Activated CD4-positive, CD25-positive, alpha-beta regulatory T cell treated with anti-CD3 and anti-CD28 coated beads, Interleukin-2, amount 50 U/mL, for 72 hours (primary cell): ENCODE results near the gene SCAP.

Source experiments
- DNase-seq: peaks from one replicate; pipeline ENCODE4 v3.0.0; 2021

SCAP gene

GRCh38 chr3:47412842-47413520 is 62.8 kb downstream of the SCAP start:
- DNase-seq: no peak

GRCh38 chr3:47412453-47412756 is 63.3 kb downstream of the SCAP start:
- no peak for DNase-seq

- no peak for DNase-seq
Observed at GRCh38 chr3:47411696-47412452, 63.9 kb downstream of the SCAP start.

GRCh38 chr3:47410801-47411646 is 64.7 kb downstream of the SCAP start:
- DNase-seq: no peak

GRCh38 chr3:47410417-47410720 is 65.4 kb downstream of the SCAP start:
- DNase-seq: no peak

GRCh38 chr3:47409688-47410416 is 65.9 kb downstream of the SCAP start:
- DNase-seq: no peak

- no peak for DNase-seq
Observed at GRCh38 chr3:47409284-47409683, 66.5 kb downstream of the SCAP start.

- no peak for DNase-seq
Observed at GRCh38 chr3:47408839-47409229, 66.9 kb downstream of the SCAP start.

- no peak for DNase-seq
Observed at GRCh38 chr3:47407896-47408838, 67.6 kb downstream of the SCAP start.

GRCh38 chr3:47407237-47407636 is 68.5 kb downstream of the SCAP start:
- DNase-seq: no peak

- no peak for DNase-seq
Observed at GRCh38 chr3:47406762-47407149, 69.0 kb downstream of the SCAP start.

- no peak for DNase-seq
Observed at GRCh38 chr3:47405820-47406761, 69.7 kb downstream of the SCAP start.

- no peak for DNase-seq
Observed at GRCh38 chr3:47404955-47405790, 70.6 kb downstream of the SCAP start.

GRCh38 chr3:47404431-47404876 is 71.3 kb downstream of the SCAP start:
- DNase-seq: no peak

- no peak for DNase-seq
Observed at GRCh38 chr3:47399531-47400270, 76.0 kb downstream of the SCAP start.

GRCh38 chr3:47399016-47399415 is 76.7 kb downstream of the SCAP start:
- no peak for DNase-seq

GRCh38 chr3:47398228-47398627 is 77.5 kb downstream of the SCAP start:
- DNase-seq: no peak

- no peak for DNase-seq
Observed at GRCh38 chr3:47394881-47395280, 80.9 kb downstream of the SCAP start.
